ENCODE results near the gene PRMT5.

Gene PRMT5

GRCh38 chr14:22872833-22873520 lies 56.2 kb downstream of the PRMT5 start:
- no peak for DNase-seq

GRCh38 chr14:22872033-22872832 lies 56.9 kb downstream of the PRMT5 start:
- peak; percentile 25 for DNase-seq

GRCh38 chr14:22871224-22872032 lies 57.7 kb downstream of the PRMT5 start, which contains the start of gene LRP10:
TSS of gene LRP10 (plus strand) at chr14:22871740. CDS start at chr14:22872304, 564 bp downstream.
- DNase-seq = no peak

GRCh38 chr14:22870811-22871223 lies 58.4 kb downstream of the PRMT5 start:
- DNase-seq = no peak

Measured in NCI-H1436 treated with DMSO at 0.1 percent for 48 hours (cell line).